H1 (cell line): Measurements from ENCODE around the gene CPHXL2. TPM values are rescaled to one million over a fixed set of nuclear protein-coding genes. Genes with fewer than 3 reads are reported as not detected.

Experiments used
- E2F6 ChIP-seq: IDR thresholded peaks from 2 replicates; pipeline ENCODE4 v1.6.1; 2012; ENCODE audit warnings: inconsistent platforms
- polyA plus RNA-seq, 7 experiments: library from polyadenylated mRNA; depleted of rRNA in 3 of 7; stranded (reverse) in 5 of 7; unstranded in 2 of 7; fragments of >200 nt in 5 of 7; fragments of 200-250 nt in 2 of 7; gene quantifications; 1 replicate in 5 of 7; 2 replicates in 1 of 7; 4 replicates in 1 of 7; pipeline versions ENCODE4 v1.2.1 to v1.2.3, GENCODE V29; 2011 to 2013; ENCODE audit warnings: missing spikeins in 2 of 7, mixed read lengths in 2 of 7
- total RNA-seq: library from RNA; stranded (reverse); fragmentation: NEBNext Ultra II Directional; extraction: Animal tissue kit (Norgen Biotek cat#: 25700); gene quantifications from 2 replicates; pipeline ENCODE4 v1.2.1, GENCODE V29; 2021

Gene CPHXL2
- total and polyA plus RNA-seq, 2 of the 8 experiments (the other 6 are each of a cell fraction or from before 2014, with no cell fraction given) = not detected

- no peak for TF ChIP-seq E2F6
Observed at GRCh38 chr16:75703306-75703705, 26.5 kb upstream of the CPHXL2 start (continued).
